Progenitor cell of endocrine pancreas (in vitro differentiated cells): ENCODE measurements around the gene TPBGL. TPM values are rescaled to one million over a fixed set of nuclear protein-coding genes. Genes with fewer than 3 reads are reported as not detected.

Source experiments
- DNase-seq: peaks from one replicate; pipeline ENCODE4 v3.0.0; 2021; ENCODE audit warnings: low spot score; ENCODE audit not compliant: unreplicated experiment
- H3K27ac Mint-ChIP-seq: 2 replicates; pipeline ENCODE4 v1.8.0; 2021; ENCODE audit warnings: mild to moderate bottlenecking, moderate library complexity, mixed read lengths
- H3K27me3 Mint-ChIP-seq: 2 replicates; pipeline ENCODE4 v1.8.0; 2021; ENCODE audit warnings: mixed read lengths
- H3K36me3 Mint-ChIP-seq: 2 replicates; pipeline ENCODE4 v1.8.0; 2022; ENCODE audit warnings: mixed read lengths; ENCODE audit not compliant: insufficient read depth
- H3K4me1 Mint-ChIP-seq: 2 replicates; pipeline ENCODE4 v1.8.0; 2021; ENCODE audit warnings: low read depth, mixed read lengths
- H3K4me3 Mint-ChIP-seq: 2 replicates; pipeline ENCODE4 v1.8.0; 2021; ENCODE audit warnings: low read depth, mild to moderate bottlenecking, moderate library complexity, mixed read lengths
- H3K9me3 Mint-ChIP-seq: 2 replicates; pipeline ENCODE4 v1.8.0; 2021; ENCODE audit warnings: low read depth, mixed read lengths
- CTCF ChIP-seq: fragments of 200-600 bp; sonication (generic); IDR thresholded peaks from one replicate; pipeline ENCODE4 v1.5.0; 2021; ENCODE audit warnings: antibody characterized with exemption, mild to moderate bottlenecking; ENCODE audit not compliant: unreplicated experiment
- total RNA-seq: library from RNA; stranded (reverse); gene quantifications from 2 replicates; pipeline ENCODE4 v1.2.1, GENCODE V29; 2021

The TPBGL gene
- total RNA-seq, 1 donor from 2014 or later, result not detected

- Mint-ChIP-seq H3K4me3 (no peak overlapping the region), H3K27me3 (peaks cover 5% of the 10 kb centered on the region), H3K4me1 (no peaks in the 10 kb centered on the region), H3K36me3 (no peaks in the 10 kb centered on the region), H3K27ac (no peak overlapping the region), H3K9me3 (no peaks in the 10 kb centered on the region)
- TF ChIP-seq CTCF, result no peak
- no peak for DNase-seq
Measured at GRCh38 chr11:75200051-75200450, 40.5 kb upstream of the TPBGL start.

- no peak for TF ChIP-seq CTCF
- no peak overlapping the region for H3K27ac Mint-ChIP-seq
- H3K9me3 Mint-ChIP-seq, result no peaks in the 10 kb centered on the region
- H3K36me3 Mint-ChIP-seq, result no peaks in the 10 kb centered on the region
- no peaks in the 10 kb centered on the region for H3K4me1 Mint-ChIP-seq
- peaks cover 5% of the 10 kb centered on the region for H3K27me3 Mint-ChIP-seq
- H3K4me3 Mint-ChIP-seq, result no peak overlapping the region
- DNase-seq, result no peak
Measured at GRCh38 chr11:75200531-75200930, 40.0 kb upstream of the TPBGL start.

- no peaks in the 10 kb centered on the region for H3K4me1 Mint-ChIP-seq
- H3K27ac Mint-ChIP-seq, result no peak overlapping the region
- no peaks in the 10 kb centered on the region for H3K36me3 Mint-ChIP-seq
- no peak for TF ChIP-seq CTCF
- H3K9me3 Mint-ChIP-seq, result no peaks in the 10 kb centered on the region
- H3K27me3 Mint-ChIP-seq, result peaks cover 8% of the 10 kb centered on the region
- H3K4me3 Mint-ChIP-seq, result no peak overlapping the region
- no peak for DNase-seq
Measured at GRCh38 chr11:75201771-75202170, 38.8 kb upstream of the TPBGL start.

GRCh38 chr11:75202195-75202594, 38.4 kb upstream of the TPBGL start:
- H3K27ac Mint-ChIP-seq, result no peak overlapping the region
- H3K4me1 Mint-ChIP-seq, result no peaks in the 10 kb centered on the region
- H3K36me3 Mint-ChIP-seq, result no peaks in the 10 kb centered on the region
- TF ChIP-seq CTCF, result no peak
- peaks cover 10% of the 10 kb centered on the region for H3K27me3 Mint-ChIP-seq
- no peak overlapping the region for H3K4me3 Mint-ChIP-seq
- DNase-seq, result no peak
- no peaks in the 10 kb centered on the region for H3K9me3 Mint-ChIP-seq

GRCh38 chr11:75203138-75203537, 37.4 kb upstream of the TPBGL start:
- Mint-ChIP-seq H3K27me3 (peaks cover 11% of the 10 kb centered on the region), H3K27ac (no peak overlapping the region), H3K4me1 (no peaks in the 10 kb centered on the region), H3K4me3 (no peak overlapping the region), H3K9me3 (no peaks in the 10 kb centered on the region), H3K36me3 (no peaks in the 10 kb centered on the region)
- no peak for DNase-seq
- no peak for TF ChIP-seq CTCF

GRCh38 chr11:75203641-75204011, 36.9 kb upstream of the TPBGL start:
- Mint-ChIP-seq H3K36me3 (no peaks in the 10 kb centered on the region), H3K9me3 (no peaks in the 10 kb centered on the region), H3K27ac (no peak overlapping the region)

More at GRCh38 chr11:75203641-75204011, 36.9 kb upstream of the TPBGL start:
- no peak for DNase-seq
- Mint-ChIP-seq H3K27me3 (peaks cover 10% of the 10 kb centered on the region), H3K4me1 (no peaks in the 10 kb centered on the region), H3K4me3 (no peak overlapping the region)
- no peak for TF ChIP-seq CTCF
